ENCODE results near the gene SIAH2. TPM values are rescaled to one million over a fixed set of nuclear protein-coding genes. Genes with fewer than 3 reads are reported as not detected.

Gene SIAH2
- total RNA-seq, 1 experiment from 2014 or later, result 24.0 TPM

DNA sequence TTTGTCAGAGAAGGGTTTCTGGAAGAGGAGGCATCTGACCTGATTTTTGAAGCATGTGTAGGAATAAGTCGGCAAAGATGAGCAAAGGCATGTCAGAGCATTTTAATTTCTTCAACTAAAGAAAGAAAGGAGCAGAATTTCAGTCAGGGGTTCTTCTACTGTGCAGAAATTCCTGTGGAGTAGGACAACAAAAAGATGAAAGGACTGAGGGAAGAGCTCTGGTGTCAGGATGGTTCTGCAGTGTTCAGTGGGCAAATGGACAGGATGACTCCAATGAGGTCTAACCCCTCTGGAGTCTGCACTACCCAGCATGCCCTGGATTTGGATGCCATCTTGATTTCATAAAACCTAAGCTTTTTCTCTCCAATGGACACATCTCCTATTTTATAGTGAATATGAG, 47.7 kb upstream of the SIAH2 start:
- ATAC-seq (no peak), DNase-seq (ENCODE audit: low read depth, low spot score) (no peak)
- no peaks in the 10 kb centered on the region for H3K36me3 ChIP-seq (ENCODE audit: control insufficient read depth, insufficient read depth, low read length)
- no peak overlapping the region for H3K27ac ChIP-seq (ENCODE audit: low read length)
- in situ Hi-C loops (cut with HindIII; ENCODE audit: low pct_unique_long_range_greater_than_20kb, low sequenced_read_pairs) (no loop called here), intact Hi-C loops (cut with micrococcal nuclease; ENCODE audit: unreplicated experiment) (no loop called here)
- BruUV-seq (replicated peaks), result no TSS peak
- ChIA-PET CTCF (no interaction called here), POLR2A (no interaction called here)
- H3K4me3 ChIP-seq (ENCODE audit: low read depth in 2 of 2, low read length in 2 of 2), result no peak overlapping the region
- H3K9me3 ChIP-seq (ENCODE audit: control insufficient read depth, insufficient read depth, low read depth, low read length), result no peaks in the 10 kb centered on the region
- TF ChIP-seq, protein P1, sequence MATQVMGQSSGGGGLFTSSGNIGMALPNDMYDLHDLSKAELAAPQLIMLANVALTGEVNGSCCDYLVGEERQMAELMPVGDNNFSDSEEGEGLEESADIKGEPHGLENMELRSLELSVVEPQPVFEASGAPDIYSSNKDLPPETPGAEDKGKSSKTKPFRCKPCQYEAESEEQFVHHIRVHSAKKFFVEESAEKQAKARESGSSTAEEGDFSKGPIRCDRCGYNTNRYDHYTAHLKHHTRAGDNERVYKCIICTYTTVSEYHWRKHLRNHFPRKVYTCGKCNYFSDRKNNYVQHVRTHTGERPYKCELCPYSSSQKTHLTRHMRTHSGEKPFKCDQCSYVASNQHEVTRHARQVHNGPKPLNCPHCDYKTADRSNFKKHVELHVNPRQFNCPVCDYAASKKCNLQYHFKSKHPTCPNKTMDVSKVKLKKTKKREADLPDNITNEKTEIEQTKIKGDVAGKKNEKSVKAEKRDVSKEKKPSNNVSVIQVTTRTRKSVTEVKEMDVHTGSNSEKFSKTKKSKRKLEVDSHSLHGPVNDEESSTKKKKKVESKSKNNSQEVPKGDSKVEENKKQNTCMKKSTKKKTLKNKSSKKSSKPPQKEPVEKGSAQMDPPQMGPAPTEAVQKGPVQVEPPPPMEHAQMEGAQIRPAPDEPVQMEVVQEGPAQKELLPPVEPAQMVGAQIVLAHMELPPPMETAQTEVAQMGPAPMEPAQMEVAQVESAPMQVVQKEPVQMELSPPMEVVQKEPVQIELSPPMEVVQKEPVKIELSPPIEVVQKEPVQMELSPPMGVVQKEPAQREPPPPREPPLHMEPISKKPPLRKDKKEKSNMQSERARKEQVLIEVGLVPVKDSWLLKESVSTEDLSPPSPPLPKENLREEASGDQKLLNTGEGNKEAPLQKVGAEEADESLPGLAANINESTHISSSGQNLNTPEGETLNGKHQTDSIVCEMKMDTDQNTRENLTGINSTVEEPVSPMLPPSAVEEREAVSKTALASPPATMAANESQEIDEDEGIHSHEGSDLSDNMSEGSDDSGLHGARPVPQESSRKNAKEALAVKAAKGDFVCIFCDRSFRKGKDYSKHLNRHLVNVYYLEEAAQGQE (IDR thresholded peaks at IDR 0.05; ENCODE audit: insufficient read depth in 1 of 2, low read depth in 2 of 2, low read length in 1 of 2), result no peak
- TF ChIP-seq TCF7L2 (IDR thresholded peaks at IDR 0.05; ENCODE audit: low read depth, low read length) (no peak), POLR2AphosphoS5 (IDR thresholded peaks at IDR 0.05; ENCODE audit: low read depth, low read length) (no peak), SIN3A (IDR thresholded peaks at IDR 0.05; ENCODE audit: borderline replicate concordance, insufficient read depth, low read depth, low read length) (no peak)
- TF ChIP-seq, protein P2, sequence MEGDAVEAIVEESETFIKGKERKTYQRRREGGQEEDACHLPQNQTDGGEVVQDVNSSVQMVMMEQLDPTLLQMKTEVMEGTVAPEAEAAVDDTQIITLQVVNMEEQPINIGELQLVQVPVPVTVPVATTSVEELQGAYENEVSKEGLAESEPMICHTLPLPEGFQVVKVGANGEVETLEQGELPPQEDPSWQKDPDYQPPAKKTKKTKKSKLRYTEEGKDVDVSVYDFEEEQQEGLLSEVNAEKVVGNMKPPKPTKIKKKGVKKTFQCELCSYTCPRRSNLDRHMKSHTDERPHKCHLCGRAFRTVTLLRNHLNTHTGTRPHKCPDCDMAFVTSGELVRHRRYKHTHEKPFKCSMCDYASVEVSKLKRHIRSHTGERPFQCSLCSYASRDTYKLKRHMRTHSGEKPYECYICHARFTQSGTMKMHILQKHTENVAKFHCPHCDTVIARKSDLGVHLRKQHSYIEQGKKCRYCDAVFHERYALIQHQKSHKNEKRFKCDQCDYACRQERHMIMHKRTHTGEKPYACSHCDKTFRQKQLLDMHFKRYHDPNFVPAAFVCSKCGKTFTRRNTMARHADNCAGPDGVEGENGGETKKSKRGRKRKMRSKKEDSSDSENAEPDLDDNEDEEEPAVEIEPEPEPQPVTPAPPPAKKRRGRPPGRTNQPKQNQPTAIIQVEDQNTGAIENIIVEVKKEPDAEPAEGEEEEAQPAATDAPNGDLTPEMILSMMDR (IDR thresholded peaks at IDR 0.05), result no peak
- no peaks in the 10 kb centered on the region for H3K4me1 ChIP-seq (ENCODE audit: control insufficient read depth, insufficient read depth, low read length)
- H3K27me3 ChIP-seq (ENCODE audit: control insufficient read depth, insufficient read depth, low read length), result peaks cover 39% of the 10 kb centered on the region

DNA sequence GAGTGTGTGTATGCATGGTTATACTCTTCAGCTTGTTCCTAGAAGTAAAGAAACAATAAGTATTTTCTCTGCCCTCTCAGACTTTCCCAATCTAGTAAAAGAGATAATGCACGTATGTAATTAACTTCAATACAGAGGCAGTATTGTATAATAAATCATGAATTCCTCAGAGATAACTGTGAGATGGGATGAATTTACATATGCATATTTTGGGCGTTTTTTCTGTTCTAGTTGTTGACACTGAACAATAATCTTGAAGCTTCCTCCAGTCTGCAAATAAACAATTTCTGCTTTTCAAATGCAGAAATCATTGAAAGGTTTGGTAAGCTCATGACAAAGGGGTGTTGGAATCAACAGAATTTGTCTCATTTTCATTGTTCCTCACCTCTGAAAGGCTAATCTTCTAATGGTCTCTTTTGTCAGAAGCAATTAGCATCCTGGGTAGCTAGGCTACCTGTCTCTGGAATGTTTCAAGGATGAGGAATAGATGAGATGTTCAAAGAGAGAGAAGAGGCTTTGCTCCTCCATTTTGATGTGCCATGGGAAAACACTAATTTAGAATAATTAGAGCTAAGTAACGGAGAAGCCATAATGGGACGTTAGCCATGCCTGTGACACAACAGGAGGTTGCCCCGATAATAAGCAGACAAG, 43.3 kb upstream of the SIAH2 start:
- TF ChIP-seq SIN3A (IDR thresholded peaks at IDR 0.05; ENCODE audit: borderline replicate concordance, insufficient read depth, low read depth, low read length), result no peak
- TF ChIP-seq, protein P2 (IDR thresholded peaks at IDR 0.05), result no peak
- TF ChIP-seq, protein P1 (IDR thresholded peaks at IDR 0.05; ENCODE audit: insufficient read depth in 1 of 2, low read depth in 2 of 2, low read length in 1 of 2), result no peak
- no peak for TF ChIP-seq POLR2AphosphoS5 (IDR thresholded peaks at IDR 0.05; ENCODE audit: low read depth, low read length)
- TF ChIP-seq TCF7L2 (IDR thresholded peaks at IDR 0.05; ENCODE audit: low read depth, low read length), result no peak
- Histone ChIP-seq H3K4me3 (ENCODE audit: low read depth in 2 of 2, low read length in 2 of 2) (no peak overlapping the region), H3K27ac (ENCODE audit: low read length) (no peak overlapping the region), H3K36me3 (ENCODE audit: control insufficient read depth, insufficient read depth, low read length) (no peaks in the 10 kb centered on the region), H3K27me3 (ENCODE audit: control insufficient read depth, insufficient read depth, low read length) (peaks cover 45% of the 10 kb centered on the region), H3K4me1 (ENCODE audit: control insufficient read depth, insufficient read depth, low read length) (no peaks in the 10 kb centered on the region), H3K9me3 (ENCODE audit: control insufficient read depth, insufficient read depth, low read depth, low read length) (no peaks in the 10 kb centered on the region)
- POLR2A ChIA-PET, result no interaction called here
- intact Hi-C loops (cut with micrococcal nuclease; ENCODE audit: unreplicated experiment), result no loop called here
- BruUV-seq (replicated peaks), result no TSS peak
- in situ Hi-C loops (cut with HindIII; ENCODE audit: low pct_unique_long_range_greater_than_20kb, low sequenced_read_pairs), result no loop called here
- DNase-seq (ENCODE audit: low read depth, low spot score) (no peak), ATAC-seq (no peak)
- CTCF ChIA-PET, result no interaction called here
